GM12878 (cell line): ENCODE data around the gene HDGFL1. TPM values are rescaled to one million over a fixed set of nuclear protein-coding genes. Genes with fewer than 3 reads are reported as not detected.

Experiments
- ATAC-seq: fragments of 200-7000 bp; cut with Tn5 transposase; 3 replicates; pipeline ENCODE4 v1.9.1; 2020; ENCODE audit warnings: mild to moderate bottlenecking, moderate library complexity
- BruUV-seq: library from RNA; stranded (reverse); fragments of 400-500 nt; replicated peaks from 2 replicates; lab custom pipeline; 2021; lab: Mats Ljungman, UMichigan
- CTCF ChIA-PET: fragments of 300-600 bp; sonication (Branson Sonifier 250); formaldehyde crosslinking; extraction: SDS; loops from one replicate; lab custom pipeline; 2021; ENCODE audit warnings: inconsistent platforms; lab: Yijun Ruan, JAX
- POLR2A ChIA-PET: fragments of 350-600 bp; formaldehyde crosslinking; extraction: SDS; loops from one replicate; lab custom pipeline; 2021; ENCODE audit warnings: inconsistent platforms; lab: Charles Lee
- RAD21 ChIA-PET: fragments of 300-600 bp; sonication (Branson Sonifier 250); formaldehyde crosslinking; loops from one replicate; lab custom pipeline; 2023; ENCODE audit warnings: antibody characterized with exemption; ENCODE audit not compliant: unreplicated experiment; lab: Charles Lee
- SMC1A ChIA-PET: fragments of 300-600 bp; sonication (Branson Sonifier 250); formaldehyde crosslinking; loops from one replicate; lab custom pipeline; 2023; ENCODE audit not compliant: unreplicated experiment, uncharacterized antibody; lab: Charles Lee
- DNase-seq: peaks from one replicate; pipeline ENCODE4 v3.0.0-alpha.2; 2011; ENCODE audit warnings: low read depth, low spot score
- FAIRE-seq: peaks from 3 replicates; lab custom pipeline; 2011; peaks lifted over from hg19 to GRCh38; lab: Jason Lieb, UNC
- H2AFZ ChIP-seq: 2 replicates; pipeline ENCODE4 v1.6.0; 2011; ENCODE audit warnings: low read depth, low read length, control low read depth; ENCODE audit not compliant: control insufficient read depth
- H3K27ac ChIP-seq: 2 replicates; pipeline ENCODE4 v1.5.1; 2011; ENCODE audit warnings: control low read depth; ENCODE audit not compliant: control insufficient read depth, insufficient read depth
- H3K27me3 ChIP-seq, 2 experiments: replicated peaks in 1 of 2; 2 replicates each; pipeline versions ENCODE4 v1.6.0 to v1.6.1; 2011; ENCODE audit warnings: low read length in 1 of 2; ENCODE audit not compliant: control insufficient read depth in 2 of 2, insufficient read depth in 2 of 2
- H3K36me3 ChIP-seq, 2 experiments: 2 replicates each; pipeline ENCODE4 v1.5.1; 2011; ENCODE audit warnings: low read length in 1 of 2; ENCODE audit not compliant: control insufficient read depth in 2 of 2, insufficient read depth in 2 of 2
- H3K4me1 ChIP-seq: 2 replicates; pipeline ENCODE4 v1.6.1; 2011; ENCODE audit warnings: mild to moderate bottlenecking, low read length, moderate library complexity, mixed read lengths; ENCODE audit not compliant: control insufficient read depth, insufficient read depth
- H3K4me2 ChIP-seq: 2 replicates; pipeline ENCODE4 v1.6.0; 2011; ENCODE audit warnings: control low read depth; ENCODE audit not compliant: control insufficient read depth, insufficient read depth
- H3K4me3 ChIP-seq: fragments of 200-600 bp; sonication (generic); 2 replicates; pipeline ENCODE4 v1.5.1; 2016
- H3K79me2 ChIP-seq: 2 replicates; pipeline ENCODE4 v1.6.0; 2011; ENCODE audit warnings: low read length; ENCODE audit not compliant: control insufficient read depth, insufficient read depth
- H3K9ac ChIP-seq: 2 replicates; pipeline ENCODE4 v1.8.0; 2011; ENCODE audit warnings: low read length, control low read depth, mixed read lengths; ENCODE audit not compliant: control insufficient read depth, insufficient read depth
- H3K9me3 ChIP-seq: replicated peaks from 3 replicates; pipeline ENCODE4 v1.5.1; 2011; ENCODE audit warnings: mild to moderate bottlenecking, low read length; ENCODE audit not compliant: control insufficient read depth, insufficient read depth
- H4K20me1 ChIP-seq: 2 replicates; pipeline ENCODE4 v1.6.0; 2011; ENCODE audit not compliant: control insufficient read depth, insufficient read depth
- BRCA1 ChIP-seq: IDR thresholded peaks from 2 replicates; pipeline ENCODE4 v1.6.1; 2011; ENCODE audit warnings: low read depth, low read length, improper control_type of control experiment
- CREB1 ChIP-seq: IDR thresholded peaks from 2 replicates; pipeline ENCODE4 v1.6.1; 2012; ENCODE audit warnings: low read depth, mild to moderate bottlenecking, inconsistent platforms
- E2F8 ChIP-seq: fragments of 450-650 bp; IDR thresholded peaks from 2 replicates; pipeline ENCODE4 v1.6.1; 2018; ENCODE audit warnings: mild to moderate bottlenecking, low read depth, moderate library complexity; ENCODE audit not compliant: partially characterized antibody
- ETV6 ChIP-seq, 2 experiments: fragments of 450-650 bp in 1 of 2; IDR thresholded peaks in 1 of 2; conservative IDR thresholded peaks in 1 of 2; 2 replicates each; pipeline ENCODE4 v1.6.1; 2014; ENCODE audit warnings: antibody characterized with exemption in 1 of 2, borderline replicate concordance in 1 of 2, low read depth in 1 of 2, mild to moderate bottlenecking in 1 of 2, moderate library complexity in 1 of 2
- MAX ChIP-seq: IDR thresholded peaks from 2 replicates; pipeline ENCODE4 v1.6.1; 2012; ENCODE audit warnings: low read depth, low read length, improper control_type of control experiment
- PML ChIP-seq: IDR thresholded peaks from 2 replicates; pipeline ENCODE4 v1.6.1; 2012; ENCODE audit warnings: low read length, inconsistent platforms
- POLR2AphosphoS2 ChIP-seq: IDR thresholded peaks from 2 replicates; pipeline ENCODE4 v1.6.1; 2011; ENCODE audit warnings: low read depth, mild to moderate bottlenecking, low read length, improper control_type of control experiment, moderate library complexity
- SRF ChIP-seq, 2 experiments: IDR thresholded peaks; 2 replicates each; pipeline ENCODE4 v1.6.1; 2011; ENCODE audit warnings: low read depth in 2 of 2, low read length in 2 of 2, mild to moderate bottlenecking in 1 of 2, moderate library complexity in 1 of 2
- TCF7 ChIP-seq: IDR thresholded peaks from 2 replicates; pipeline ENCODE4 v1.6.1; 2014; ENCODE audit warnings: antibody characterized with exemption, borderline replicate concordance
- ZBTB40 ChIP-seq: fragments of 450-650 bp; IDR thresholded peaks from 2 replicates; pipeline ENCODE4 v1.6.1; 2016; ENCODE audit warnings: mild to moderate bottlenecking, moderate library complexity, borderline replicate concordance
- WGBS: methylation state at CpG from one replicate; pipeline ENCODE4 v1.1.6; 2016; ENCODE audit warnings: low lambda C conversion rate; ENCODE audit not compliant: insufficient replicate concordance, insufficient coverage; ENCODE audit errors: missing lambda C conversion rate; 5-methylcytosine and 5-hydroxymethylcytosine counted together
- in situ Hi-C: fragments of 300-500 bp; cut with MboI; formaldehyde crosslinking; loops from 9 replicates; pipeline ENCODE4 v1.14.3; 2018; ENCODE audit warnings: mixed read lengths
- intact Hi-C: fragments of 100-400 bp; cut with micrococcal nuclease; formaldehyde crosslinking; loops from one replicate; pipeline ENCODE4 v1.14.2; 2022; ENCODE audit not compliant: unreplicated experiment
- polyA plus RNA-seq, 11 experiments: library from polyadenylated mRNA; depleted of rRNA in 4 of 11; unstranded in 6 of 11; stranded (reverse) in 5 of 11; fragments of >200 nt; fragmentation: Nextera tagmentation in 4 of 11; fragmentation: Illumina TruSeq in 1 of 11; extraction: Ambion mirVana in 4 of 11; extraction: Trizol in 1 of 11; gene quantifications; 1 replicate in 1 of 11; 2 replicates in 10 of 11; pipeline versions ENCODE4 v1.2.1 to v1.2.3, GENCODE V29; 2011 to 2016; ENCODE audit warnings: inconsistent platforms in 2 of 11, missing spikeins in 2 of 11, low read depth in 1 of 11
- total RNA-seq, 4 experiments: library from RNA; depleted of rRNA in 3 of 4; stranded (reverse); fragments of >200 nt in 3 of 4; fragmentation: Illumina TruSeq in 1 of 4; extraction: Trizol in 1 of 4; gene quantifications; 2 replicates each; pipeline versions ENCODE4 v1.2.1 to v1.2.3, GENCODE V29; 2013 to 2021
- TF ChIP-seq, protein P1 (sequence below): IDR thresholded peaks from 2 replicates; pipeline ENCODE4 v1.6.1; 2012; ENCODE audit warnings: low read depth, low read length, improper control_type of control experiment
- TF ChIP-seq, protein P2 (sequence below): IDR thresholded peaks from 2 replicates; pipeline ENCODE4 v1.6.1; 2011; ENCODE audit warnings: borderline replicate concordance, low read depth, mild to moderate bottlenecking, moderate library complexity, mixed read lengths, low read length; ENCODE audit not compliant: insufficient read depth; ENCODE audit errors: extremely low read length

The HDGFL1 gene
- total and polyA plus RNA-seq, 10 of the 15 experiments (the other 5 are each of a cell fraction or from before 2014, with no cell fraction given): 0.03 to 0.69 (median 0.19) TPM

DNA sequence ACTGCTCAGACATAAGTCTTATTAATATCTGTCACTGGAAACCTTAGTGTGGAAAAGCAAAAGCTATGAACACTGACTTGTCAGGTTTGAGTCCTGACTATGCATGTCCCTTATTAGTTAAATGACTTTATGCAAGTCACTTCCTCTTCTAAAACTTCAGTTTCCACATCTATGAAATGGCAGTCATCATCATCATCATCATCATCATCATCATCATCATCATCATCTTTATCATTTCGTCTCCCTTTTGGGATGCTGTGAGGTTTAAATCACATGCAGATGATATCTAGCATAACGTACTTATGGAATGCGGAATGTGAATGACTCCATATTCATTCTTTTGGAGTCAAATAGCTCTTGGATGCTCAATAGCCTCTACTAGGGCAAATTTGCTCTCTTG lies 24.5 kb downstream of the HDGFL1 start:
- H3K27ac ChIP-seq: no peak overlapping the region
- CTCF ChIA-PET: interaction anchor here (1.2 kb wide), 1 partner anchor 12 kb away, joined by 4 read pairs; no protein-coding TSS in a partner anchor
- no peaks in the 10 kb centered on the region for H3K36me3 ChIP-seq
- WGBS: 4% methylated on average over 3 of the region's 3 CpGs
- in situ Hi-C loops (no loop called here), intact Hi-C loops (no loop called here)
- no peaks in the 10 kb centered on the region for H3K4me1 ChIP-seq
- H3K9ac ChIP-seq: no peak overlapping the region
- no peaks in the 10 kb centered on the region for H3K27me3 ChIP-seq
- H4K20me1 ChIP-seq: no peaks in the 10 kb centered on the region
- no peak overlapping the region for H2AFZ ChIP-seq
- FAIRE-seq (no peak), ATAC-seq (no peak), DNase-seq (no peak)
- H3K4me2 ChIP-seq: no peak overlapping the region
- no peaks in the 10 kb centered on the region for H3K79me2 ChIP-seq
- RAD21 ChIA-PET: no interaction called here
- no TSS peak for BruUV-seq
- POLR2A ChIA-PET: interaction anchor here (1.1 kb wide), 1 partner anchor 49 kb away, joined by 3 read pairs; no protein-coding TSS in a partner anchor
- SMC1A ChIA-PET: interaction anchor here (1.0 kb wide), 1 partner anchor 12 kb away, joined by 3 read pairs; no protein-coding TSS in a partner anchor
- H3K4me3 ChIP-seq: no peak overlapping the region
- H3K9me3 ChIP-seq: no peaks in the 10 kb centered on the region
- TF ChIP-seq POLR2AphosphoS2: no peak
- no peak for TF ChIP-seq SRF (IDR thresholded peaks at IDR 0.05; ENCODE audit: low read depth in 2 of 2, low read length in 2 of 2)
- no peak for TF ChIP-seq PML
- TF ChIP-seq ETV6 (conservative IDR thresholded peaks at IDR 0.05 in 1 of 2, IDR thresholded peaks at IDR 0.05 in 1 of 2; ENCODE audit: borderline replicate concordance in 1 of 2, low read depth in 1 of 2): no peak
- TF ChIP-seq TCF7: no peak
- no peak for TF ChIP-seq E2F8
- TF ChIP-seq, protein P1, sequence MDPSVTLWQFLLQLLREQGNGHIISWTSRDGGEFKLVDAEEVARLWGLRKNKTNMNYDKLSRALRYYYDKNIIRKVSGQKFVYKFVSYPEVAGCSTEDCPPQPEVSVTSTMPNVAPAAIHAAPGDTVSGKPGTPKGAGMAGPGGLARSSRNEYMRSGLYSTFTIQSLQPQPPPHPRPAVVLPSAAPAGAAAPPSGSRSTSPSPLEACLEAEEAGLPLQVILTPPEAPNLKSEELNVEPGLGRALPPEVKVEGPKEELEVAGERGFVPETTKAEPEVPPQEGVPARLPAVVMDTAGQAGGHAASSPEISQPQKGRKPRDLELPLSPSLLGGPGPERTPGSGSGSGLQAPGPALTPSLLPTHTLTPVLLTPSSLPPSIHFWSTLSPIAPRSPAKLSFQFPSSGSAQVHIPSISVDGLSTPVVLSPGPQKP: no peak
- no peak for TF ChIP-seq CREB1
- TF ChIP-seq ZBTB40: no peak
- no peak for TF ChIP-seq BRCA1
- TF ChIP-seq, protein P2, sequence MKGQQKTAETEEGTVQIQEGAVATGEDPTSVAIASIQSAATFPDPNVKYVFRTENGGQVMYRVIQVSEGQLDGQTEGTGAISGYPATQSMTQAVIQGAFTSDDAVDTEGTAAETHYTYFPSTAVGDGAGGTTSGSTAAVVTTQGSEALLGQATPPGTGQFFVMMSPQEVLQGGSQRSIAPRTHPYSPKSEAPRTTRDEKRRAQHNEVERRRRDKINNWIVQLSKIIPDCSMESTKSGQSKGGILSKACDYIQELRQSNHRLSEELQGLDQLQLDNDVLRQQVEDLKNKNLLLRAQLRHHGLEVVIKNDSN: no peak
- TF ChIP-seq MAX: no peak
